AG08396 (cell line): ENCODE results near the gene KRT76.
"Not testable (repeated sequence)": the region's sequence is repeated elsewhere in the genome, so short reads cannot be mapped to it uniquely, and the experiment has no call there.

ENCODE experiments used
- DNase-seq: peaks from one replicate; pipeline ENCODE4 v3.0.0; 2012; ENCODE audit warnings: low spot score, mixed read lengths

The KRT76 gene

DNA sequence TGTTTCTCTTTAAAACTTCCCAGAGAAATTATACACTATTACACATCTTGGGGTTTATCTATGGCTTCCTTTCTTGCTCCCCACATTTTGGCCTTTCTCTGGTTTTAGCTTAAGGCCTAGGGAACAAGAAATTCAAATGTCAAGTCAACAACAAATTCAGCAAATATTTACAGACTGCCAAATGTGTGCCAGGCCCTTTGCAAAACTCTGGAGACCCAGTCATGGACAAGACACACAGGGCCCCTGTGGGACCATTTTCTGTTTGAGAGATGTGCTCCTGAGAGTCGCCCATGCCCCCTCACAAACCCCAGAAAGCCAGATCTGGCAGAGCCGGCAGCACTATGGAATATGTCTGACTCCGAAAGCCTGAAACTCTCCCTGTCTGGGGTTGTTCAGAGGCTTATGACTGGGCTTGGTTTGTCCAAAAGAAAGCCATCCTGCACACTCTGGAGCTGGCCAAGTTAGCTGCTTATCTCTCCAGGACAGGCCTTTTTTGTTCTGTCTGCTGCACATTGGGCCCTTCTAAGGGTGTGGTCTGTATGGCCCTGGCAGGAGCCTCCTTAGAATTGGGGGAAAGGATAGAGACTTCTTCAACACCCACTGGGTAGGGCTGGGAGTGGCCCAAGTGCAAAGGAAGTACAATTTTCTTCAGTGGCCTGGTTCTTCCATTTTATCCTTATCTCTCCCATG, 19.8 kb upstream of the KRT76 start:
- no peak for DNase-seq

DNA sequence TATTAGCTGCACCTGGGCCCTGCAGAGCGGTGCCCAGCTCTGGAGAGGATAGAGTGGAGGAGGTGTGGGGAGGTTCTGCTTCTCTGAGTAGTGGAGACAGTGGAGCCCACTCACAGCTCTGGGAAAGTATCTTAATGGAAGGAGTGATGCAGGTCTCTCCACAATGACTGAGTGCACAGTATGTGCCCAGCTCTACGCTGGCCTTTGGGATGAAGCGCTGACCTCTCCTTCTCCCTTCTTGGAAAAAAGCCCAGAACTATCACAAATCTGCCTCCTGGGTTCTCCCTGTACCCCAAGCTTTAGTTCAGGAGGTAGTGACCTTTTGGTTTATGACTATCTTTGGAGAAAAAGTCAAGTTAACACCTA, 19.3 kb upstream of the KRT76 start:
- DNase-seq = no peak

DNA sequence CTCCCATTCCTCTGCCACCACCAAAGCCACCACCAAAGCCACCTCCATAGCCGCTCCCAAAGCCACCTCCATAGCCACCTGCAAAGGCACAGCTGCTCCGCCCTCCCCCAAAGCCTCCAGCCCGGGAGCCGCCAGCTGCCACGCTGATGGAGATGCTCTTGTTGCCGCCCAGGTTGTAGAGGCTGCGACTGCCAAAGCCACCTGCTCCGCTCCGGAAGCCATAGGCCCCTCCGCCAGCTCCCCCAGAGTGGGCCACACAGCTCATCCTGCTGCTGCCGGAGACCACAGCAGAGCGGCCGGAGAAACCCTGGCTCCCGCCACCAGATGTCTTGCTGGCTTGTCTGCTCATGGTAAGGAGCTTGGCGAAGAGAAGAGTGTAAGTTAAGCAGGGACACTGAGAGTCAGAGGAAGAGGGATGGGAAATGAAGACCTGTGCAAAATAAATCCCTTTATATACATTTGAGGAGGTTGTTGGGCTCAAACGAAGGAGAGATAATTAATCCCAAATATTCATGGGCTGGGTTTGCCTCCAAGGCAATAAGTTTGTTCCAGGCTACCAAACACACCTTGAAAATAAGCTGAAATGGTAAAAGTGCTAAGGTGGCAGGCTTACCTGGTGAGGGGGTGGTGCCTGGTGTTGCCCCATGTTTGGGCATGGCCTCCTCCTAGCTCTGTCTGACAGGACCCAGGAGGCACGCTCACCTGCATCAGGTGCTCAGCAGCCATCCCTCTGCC, 18.7 kb upstream of the KRT76 start, which contains the start of gene KRT3:
TSS of gene KRT3 (minus strand) at position 424 of the 735 bp plus-strand sequence. CDS start at position 349, 75 bp downstream.
- no peak for DNase-seq

DNA sequence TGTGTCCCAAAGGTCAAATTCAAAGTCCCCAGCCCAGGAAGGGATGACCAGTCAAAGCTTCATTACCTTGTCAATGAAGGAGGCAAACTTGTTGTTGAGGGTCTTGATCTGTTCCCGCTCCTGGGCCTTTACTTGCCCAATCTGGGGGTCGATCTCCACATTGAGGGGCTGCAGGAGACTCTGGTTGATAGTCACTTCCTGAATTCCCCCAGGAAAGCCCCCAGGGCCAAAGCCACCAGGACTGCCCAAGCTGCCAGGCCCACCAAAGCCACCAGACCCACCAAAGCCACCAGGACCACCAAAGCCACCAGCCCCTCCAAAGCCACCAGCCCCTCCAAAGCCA, 18.2 kb upstream of the KRT76 start:
- DNase-seq = not testable (repeated sequence)

DNA sequence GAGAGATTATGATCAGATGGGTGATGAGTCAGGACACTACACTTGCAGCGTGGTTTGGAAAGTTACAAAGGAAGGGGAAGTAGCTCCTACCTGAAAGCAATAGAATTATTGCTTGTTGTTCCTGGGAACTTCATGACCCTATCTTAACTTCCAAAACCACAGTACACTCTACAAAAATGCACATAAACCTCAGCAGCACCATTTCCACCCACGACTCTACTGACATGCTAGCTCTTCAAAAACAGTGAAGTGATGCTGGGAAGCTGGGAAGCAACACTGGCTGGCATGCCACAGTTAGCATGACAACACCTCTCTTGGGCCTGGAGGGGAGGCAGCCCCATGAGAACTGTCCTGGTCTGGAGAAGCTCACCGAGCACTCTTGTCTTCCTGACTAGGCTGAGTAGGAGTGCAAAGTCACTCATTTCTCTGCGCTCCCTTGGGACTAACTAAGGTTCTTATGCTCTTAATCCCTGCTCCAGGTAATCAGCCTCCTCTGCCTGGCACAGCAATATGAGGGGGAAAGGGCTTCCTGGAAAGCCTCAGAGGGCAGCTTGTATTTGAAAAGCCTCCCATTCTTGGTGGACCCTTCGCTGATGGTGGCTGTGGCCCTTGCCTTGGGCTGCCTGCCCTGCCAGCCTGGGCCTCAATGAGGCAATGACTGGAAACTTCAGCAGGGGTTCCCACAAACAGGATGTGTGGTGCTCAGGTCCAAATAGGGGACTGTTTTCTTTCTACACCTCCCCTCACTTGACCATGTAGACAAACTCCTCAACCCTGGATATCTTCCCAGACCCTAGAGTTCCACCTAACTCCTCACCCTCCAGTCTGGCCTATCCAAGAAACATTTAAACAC, 17.6 kb upstream of the KRT76 start:
- DNase-seq = no peak

DNA sequence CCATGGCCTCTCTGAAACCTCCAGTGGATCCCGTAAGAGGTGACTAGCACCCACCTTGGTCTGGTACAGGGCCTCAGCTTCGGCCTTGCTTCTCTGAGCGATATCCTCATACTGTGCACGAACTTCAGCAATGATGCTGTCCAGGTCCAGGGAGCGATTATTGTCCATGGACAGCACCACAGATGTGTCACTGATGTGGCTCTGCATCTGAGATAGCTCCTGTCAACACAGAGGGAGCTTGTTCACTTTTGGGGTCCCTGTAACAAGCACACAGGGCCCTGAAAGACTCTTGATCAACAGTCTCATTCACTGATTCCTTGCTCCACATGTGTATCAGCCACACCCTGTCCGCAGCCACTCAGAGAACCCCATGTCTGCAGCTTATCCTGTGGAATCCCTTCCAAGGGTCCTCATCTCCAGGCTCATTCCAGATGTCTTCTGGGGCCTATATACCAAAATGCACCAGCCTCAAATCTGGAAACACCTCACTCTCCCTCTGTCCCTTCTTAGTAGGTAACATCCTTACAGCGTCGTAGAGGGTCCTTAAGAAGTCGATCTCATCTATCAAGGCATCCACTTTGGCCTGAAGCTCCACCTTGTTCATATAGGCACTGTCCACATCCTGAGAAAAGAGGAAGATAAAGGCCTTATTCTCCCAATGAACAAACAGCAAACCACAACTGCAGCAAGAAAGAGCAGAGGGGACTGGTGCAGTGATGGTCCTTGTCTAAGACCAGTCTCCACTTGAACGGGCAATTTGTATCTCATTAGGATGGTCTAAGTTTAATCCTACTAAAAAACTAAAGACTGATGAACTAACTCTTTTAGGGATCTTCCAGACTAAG, 15.3 kb upstream of the KRT76 start:
- DNase-seq = no peak

DNA sequence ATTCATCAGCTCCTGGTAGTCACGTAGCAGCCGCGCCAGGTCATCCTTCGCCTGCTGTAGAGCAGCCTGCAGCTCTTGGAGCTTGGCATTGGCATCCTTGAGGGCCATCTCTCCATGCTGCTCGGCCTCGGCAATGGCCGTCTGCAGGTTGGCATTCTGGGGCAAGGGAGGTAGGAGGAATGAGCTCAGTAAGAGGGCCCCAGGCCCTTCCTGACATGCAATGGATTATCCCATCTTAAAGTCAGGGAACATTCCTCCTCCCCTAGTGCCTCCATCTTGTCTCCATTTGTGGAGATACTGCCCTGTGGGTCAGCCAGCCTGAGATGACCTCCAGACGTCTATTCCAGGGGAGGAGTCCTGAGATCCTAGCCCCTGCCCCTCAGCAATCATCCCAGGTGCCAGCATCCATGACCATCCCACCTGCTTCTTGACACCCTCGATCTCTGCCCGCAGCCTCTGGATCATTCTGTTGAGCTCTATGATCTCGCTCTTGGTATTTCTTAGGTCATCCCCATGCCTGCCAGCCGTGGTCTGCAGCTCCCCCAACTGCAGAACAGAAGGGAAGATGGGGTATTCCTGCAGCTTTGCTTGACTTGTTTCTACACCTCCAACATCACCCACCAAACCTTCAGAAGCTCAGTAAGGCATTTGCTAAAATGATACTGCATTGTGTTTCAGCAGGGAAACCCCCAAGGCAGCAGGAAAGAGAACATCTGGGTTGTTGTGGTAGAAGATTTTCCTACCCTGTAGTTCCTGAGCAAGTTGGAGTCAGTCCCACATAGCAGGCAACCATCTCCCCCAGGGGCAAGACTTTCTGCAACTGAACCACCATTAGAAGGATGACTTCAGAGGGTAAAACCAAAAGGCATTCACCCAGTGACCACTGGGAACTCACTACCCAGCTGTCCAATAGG, 14.4 kb upstream of the KRT76 start:
- no peak for DNase-seq

DNA sequence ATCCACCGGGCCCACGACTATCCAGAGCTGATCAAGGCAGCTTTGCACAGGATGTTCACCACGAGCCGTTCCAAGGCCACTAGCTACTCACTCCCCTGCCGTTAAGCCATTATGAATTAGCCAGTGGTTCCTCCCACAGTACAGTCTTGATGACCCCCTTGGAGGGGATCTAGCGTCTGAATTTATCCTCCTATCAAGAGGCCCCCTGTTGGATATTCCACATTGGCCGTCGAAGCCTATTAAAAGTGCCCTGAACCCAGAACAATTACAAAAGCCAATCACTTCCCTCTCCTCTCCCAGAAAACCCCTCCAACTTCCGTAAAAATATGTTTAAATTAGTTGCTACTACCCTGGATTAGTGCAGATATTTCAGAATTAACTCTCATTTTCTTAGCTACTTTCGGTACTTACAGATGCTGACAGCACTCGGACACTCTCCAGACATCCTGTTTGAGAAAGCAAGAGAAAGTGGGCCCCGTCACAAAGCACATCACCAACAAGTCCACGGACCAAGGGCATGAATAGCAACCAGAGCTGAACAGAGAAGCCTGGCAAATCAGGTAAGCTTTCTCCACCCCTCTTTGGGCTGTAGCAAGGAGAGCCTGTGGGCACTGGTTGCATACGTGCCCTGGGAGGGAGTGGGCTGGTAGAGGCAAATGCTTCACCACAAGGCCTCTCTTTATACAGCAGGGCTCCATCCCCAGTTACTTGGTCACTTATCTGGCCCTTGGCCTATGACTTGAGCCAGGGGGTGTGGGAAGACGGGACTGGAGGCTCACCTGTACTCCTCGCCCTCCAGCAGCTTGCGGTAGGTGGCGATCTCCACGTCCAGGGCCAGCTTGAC, 13.5 kb upstream of the KRT76 start:
- DNase-seq = no peak

DNA sequence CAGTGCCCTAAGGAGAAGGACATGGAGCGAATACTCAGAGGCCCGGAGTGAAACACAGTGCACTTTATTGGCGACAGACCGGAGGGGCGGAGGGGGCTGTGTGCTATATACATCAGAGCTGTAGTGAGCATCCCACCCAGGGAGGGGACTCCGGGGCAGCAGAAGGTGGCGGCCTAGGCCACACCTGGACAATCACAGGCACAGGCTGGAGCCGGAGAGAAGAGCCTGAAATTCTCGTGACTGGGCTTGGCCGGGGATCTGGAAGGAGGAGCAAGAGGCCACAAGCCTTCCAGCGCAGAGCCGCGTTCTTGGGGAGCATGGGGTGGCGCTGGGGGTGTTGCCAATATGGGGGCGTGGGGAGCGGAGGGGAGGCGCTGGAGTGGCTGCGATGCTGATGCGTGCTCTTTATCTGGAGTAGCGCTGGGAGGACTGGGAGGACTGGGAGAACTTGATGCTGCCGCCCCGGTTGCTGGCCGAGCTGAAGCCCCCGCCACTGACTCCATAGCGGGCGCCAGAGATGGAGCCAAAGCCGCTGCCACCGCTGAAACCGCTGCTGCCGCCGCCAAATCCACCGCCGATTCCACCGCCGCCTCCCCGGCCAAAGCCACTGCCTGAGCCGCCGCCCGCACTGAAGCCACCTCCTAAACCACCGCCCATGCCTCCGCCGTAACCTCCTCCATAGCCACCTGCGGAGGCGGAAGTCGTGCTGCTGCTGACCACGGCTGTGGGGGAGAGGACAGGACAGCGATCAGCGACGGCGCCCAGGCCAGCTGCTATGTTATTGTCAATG, 12.7 kb upstream of the KRT76 start:
- no peak for DNase-seq

DNA sequence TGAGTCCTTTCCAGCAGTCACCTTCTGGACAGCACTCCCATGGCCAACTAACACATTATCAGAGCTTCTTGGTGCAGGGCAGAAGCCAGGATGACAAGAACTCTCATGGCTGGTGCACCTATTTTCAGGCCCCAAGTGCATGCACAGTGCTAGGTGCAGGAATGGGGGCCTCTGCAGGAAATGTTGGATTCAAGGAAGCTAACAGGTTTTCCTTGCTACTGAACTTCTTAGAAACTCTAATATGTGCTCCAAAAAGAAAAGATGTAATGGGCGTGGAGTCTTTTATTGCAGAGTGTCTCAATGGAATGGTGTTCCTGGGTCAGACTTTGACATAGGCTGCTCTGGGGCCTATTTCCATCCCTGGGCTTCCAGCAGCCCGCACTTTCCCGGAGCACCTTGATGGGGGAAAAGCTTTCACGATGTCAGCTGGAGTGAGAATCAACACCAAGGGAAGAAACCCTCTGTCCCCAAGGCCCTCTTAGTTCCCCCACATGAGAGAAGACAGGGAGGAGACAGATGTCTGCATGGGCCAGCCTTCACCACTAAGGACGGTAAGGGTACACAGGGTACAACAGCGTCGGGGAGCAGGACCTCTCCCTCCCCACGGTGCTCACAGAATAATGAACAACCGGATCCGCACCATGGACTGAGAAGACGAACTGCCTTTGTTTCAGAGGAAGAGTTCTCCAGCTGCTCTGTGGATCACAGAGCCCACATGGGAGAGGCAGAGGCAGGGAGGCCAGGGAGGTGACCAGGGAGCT, 11.9 kb upstream of the KRT76 start:
- no peak for DNase-seq

DNA sequence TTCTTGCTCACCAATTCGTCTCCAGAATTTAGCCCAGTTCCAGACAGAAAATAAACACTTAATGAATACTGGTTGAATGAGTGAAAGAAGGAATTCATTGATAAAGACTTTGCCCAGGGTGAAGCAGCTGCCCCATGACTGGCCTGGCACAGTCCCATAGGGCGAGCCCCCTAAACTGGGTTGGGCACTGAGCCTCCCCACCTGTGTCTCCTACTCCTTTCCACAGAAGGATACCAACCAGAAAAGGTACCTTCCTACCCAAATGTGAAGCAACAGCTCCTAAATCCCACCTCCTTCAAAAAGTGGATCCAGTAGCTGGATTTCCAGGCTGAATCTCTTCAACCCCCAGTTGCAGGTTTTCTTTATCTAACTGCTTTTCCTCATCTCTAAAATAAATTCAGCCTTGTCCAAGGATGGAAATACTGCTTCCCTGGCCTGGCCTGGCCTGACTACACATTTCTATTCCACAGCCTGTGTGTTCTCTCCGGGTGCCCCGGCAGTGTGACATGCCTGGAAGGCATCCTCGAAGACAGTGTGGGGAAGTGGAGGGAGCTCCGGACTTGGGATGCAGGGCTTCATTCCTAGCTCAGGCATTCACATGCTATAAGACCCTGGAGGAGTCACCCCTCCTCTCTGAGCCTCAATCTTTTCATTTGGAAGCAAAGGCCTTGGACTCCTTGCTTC, 11.2 kb upstream of the KRT76 start:
- no peak for DNase-seq

DNA sequence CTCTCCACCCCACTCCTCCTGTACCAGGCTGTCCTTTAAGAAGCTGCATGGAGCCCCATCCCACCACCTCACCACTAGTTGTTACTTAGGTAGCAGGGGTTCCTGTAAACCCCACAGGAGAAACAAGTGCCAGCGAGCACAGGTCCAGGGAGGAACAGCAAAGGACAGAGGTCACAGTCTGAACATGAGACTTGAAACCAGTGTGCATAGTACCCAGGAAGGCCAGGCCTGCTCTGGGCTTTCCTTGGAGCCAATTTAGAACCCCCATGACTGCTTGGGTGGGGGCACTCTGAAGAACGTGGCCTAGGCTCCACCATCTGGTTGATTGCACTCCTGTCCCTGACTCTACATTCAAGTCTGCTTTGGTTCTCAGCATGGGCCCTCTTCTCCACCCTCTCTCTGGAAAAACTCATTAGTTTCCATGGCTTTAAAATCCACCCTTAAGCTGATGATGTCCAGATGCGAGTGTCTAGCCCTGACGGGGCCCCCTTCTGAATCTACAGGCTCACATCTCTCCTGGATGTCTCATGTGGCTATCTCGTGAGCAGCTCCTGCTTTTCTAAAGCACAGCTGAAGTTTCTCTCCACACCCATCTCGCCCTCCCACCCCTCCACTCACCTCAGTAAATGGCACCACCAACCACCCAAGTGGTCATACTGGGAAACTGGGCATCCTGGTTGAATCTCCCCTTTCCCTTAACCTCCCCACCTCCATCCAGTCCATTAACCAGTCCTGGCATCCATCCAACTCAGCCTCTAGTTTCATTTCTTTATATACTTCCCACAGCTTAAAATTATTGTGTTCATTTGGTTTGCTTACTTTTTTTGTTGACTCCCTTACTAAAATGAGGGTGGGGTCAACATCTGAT, 10.4 kb upstream of the KRT76 start:
- no peak for DNase-seq

DNA sequence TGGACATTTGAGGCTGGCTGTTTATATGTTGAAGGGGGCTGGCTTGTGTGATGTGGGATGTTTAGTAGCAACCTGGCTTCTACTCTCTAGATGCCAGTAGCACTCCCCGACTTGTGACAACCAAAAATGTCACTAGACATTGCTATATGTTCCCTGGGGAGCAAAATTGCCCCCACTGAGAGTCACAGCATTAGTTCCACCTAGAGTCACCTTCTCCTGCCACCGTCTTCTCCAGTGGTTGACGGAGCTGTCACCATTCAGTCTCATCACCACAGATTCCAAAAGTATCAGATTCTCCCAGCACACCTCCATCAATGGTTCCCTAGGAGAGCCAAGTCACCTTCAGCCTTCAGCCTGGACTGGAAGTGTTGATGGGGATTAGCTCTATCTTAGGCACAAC, 7.8 kb upstream of the KRT76 start:
- no peak for DNase-seq

DNA sequence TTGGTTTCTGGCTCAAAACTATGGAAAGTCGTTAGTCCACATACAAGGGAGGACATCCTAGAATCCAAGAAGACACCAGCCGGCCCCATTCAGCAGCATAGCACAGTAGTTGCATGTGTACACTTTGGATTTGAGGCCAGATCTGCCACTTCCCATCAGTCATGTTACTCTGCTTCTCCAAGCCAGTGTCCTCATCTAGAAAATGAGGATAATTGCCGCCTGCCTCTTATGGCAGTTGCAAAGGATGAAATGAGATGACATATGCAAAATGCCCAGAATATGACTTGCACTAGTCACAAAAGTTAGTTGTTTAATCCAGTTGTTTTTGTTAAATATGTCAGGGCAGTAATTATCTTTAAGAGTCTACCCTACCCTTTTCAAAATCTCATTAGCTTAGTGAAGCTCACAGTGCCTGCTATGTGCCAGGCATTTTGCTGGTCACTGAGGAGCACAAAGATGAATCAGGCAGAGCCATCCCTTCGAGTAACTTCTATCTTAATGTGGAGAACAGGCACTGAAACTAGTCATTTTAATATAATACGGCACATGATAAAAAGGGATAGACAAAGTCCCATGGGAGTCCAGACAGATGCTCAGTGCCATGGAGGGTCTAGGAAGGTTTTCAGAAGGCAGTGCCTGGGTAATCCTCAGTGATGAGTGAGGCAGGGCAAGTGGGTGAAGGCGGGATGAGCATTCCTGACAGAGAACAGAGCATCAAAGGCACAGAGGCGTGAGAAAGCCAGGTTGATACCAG, 6.6 kb upstream of the KRT76 start:
- DNase-seq = no peak

DNA sequence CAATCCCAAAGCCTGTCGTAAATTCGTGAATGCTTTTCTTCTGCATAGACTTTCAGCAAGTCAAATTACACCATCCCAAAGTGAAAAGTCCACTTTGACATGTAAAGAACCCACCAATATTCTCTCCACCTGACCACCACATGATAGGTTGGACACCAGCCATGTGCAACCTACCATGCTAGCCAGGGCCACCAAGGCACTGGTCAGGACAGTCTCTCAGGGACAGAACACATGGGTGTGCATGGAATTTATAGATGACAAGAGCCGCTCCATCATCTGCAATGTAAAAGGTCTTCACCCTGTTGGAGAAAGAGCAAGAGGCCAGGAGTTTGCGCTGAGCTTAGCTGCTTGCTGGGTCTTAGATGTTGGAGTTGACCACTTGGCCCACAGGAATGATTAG, 5.4 kb upstream of the KRT76 start:
- no peak for DNase-seq
